Measurements from ENCODE around the gene PROSER3. TPM values are rescaled to one million over a fixed set of nuclear protein-coding genes. Genes with fewer than 3 reads are reported as not detected.

The PROSER3 gene
- total RNA-seq, 4 donors from 2014 or later = 1.0 to 52.6 (median 4.1) TPM

DNA sequence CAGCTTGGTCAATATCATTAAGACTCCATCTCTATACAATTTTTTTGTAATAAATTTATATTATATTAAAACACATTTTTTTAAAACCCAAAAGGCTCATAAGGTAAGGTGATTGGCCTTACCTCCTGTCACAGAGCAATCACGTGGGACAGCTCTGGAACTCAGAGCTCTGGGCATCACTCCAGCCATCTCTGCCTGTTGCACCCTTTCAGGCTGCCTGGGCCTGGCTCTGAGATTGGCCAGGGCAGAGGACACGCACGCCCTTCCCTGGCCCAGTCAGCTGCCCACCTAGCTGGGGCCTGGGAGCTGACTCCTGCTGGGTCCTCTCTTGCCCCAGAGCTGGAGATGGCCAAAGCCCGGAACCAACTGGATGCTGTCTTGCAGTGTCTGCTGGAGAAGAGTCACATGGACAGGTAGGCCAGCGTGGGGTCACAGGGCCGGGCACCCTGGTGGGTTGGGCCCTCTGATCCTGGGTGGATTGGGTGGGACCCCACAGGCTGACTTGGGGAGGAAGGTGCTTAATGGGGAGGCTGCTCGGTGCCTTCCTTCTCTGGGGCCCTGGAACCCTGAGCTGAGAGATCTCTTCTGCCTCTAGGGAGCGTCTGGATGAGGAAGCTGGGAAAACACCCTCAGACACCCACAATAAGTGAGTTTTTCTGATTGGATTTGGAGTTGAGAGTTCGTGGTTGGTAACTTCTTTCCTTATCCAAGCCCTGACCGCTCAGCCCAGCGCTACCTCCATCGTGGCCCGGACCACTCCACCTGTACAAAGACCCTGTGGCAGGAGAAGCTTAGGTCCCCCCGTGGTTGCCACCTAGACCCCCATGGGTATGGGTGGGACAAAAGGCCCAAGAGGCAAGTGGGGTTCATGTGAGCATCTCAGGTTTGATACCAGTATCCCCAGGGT is 5.9 kb upstream of the PROSER3 start:
- no peak for TF ChIP-seq POLR2A (IDR thresholded peaks at IDR 0.05)
- TF ChIP-seq, protein P1, sequence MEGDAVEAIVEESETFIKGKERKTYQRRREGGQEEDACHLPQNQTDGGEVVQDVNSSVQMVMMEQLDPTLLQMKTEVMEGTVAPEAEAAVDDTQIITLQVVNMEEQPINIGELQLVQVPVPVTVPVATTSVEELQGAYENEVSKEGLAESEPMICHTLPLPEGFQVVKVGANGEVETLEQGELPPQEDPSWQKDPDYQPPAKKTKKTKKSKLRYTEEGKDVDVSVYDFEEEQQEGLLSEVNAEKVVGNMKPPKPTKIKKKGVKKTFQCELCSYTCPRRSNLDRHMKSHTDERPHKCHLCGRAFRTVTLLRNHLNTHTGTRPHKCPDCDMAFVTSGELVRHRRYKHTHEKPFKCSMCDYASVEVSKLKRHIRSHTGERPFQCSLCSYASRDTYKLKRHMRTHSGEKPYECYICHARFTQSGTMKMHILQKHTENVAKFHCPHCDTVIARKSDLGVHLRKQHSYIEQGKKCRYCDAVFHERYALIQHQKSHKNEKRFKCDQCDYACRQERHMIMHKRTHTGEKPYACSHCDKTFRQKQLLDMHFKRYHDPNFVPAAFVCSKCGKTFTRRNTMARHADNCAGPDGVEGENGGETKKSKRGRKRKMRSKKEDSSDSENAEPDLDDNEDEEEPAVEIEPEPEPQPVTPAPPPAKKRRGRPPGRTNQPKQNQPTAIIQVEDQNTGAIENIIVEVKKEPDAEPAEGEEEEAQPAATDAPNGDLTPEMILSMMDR (IDR thresholded peaks at IDR 0.05) = no peak
- Histone ChIP-seq H3K9me3 (no peaks in the 10 kb centered on the region), H3K36me3 (no peaks in the 10 kb centered on the region), H3K4me3 (no peak overlapping the region), H3K27ac (no peak overlapping the region), H3K4me1 (peaks cover 0 to 19% of the 10 kb centered on the region in 2 donors), H3K27me3 (no peaks in the 10 kb centered on the region)
- no peak for DNase-seq
- intact Hi-C loops (cut with DNase I; ENCODE audit: low total_unique reads) = no loop called here

DNA sequence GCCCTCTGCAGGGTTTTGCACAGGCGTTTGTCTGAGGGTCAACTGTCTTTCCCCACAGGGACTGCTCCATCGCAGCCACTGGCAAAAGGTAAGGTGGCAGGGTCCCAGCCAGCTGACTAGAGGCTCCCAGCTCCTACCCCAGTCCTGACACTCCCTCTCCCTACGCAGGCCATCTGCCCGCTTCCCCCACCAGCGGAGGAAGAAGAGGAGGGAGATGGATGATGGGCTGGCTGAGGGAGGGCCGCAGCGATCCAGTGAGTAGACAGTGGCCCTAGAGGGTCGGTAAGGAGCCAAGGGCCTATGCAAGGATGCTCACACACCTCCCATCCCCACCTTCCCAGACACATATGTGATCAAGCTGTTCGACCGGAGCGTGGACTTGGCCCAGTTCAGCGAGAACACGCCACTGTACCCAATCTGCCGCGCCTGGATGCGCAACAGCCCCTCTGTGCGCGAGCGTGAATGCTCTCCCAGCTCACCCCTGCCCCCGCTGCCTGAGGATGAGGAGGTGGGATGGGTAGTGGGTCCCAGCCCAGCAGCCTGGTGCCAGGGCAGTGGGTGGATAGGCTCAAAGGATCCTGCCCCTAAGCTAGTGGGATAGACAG is 5.1 kb upstream of the PROSER3 start:
- Histone ChIP-seq H3K27ac (no peak overlapping the region), H3K9me3 (no peaks in the 10 kb centered on the region), H3K4me1 (peaks cover 0 to 19% of the 10 kb centered on the region in 2 donors), H3K36me3 (no peaks in the 10 kb centered on the region), H3K4me3 (no peak overlapping the region), H3K27me3 (no peaks in the 10 kb centered on the region)
- no peak for DNase-seq
- intact Hi-C loops (cut with DNase I; ENCODE audit: low total_unique reads) = no loop called here
- TF ChIP-seq POLR2A (IDR thresholded peaks at IDR 0.05) = no peak
- TF ChIP-seq, protein P1 (IDR thresholded peaks at IDR 0.05) = no peak

DNA sequence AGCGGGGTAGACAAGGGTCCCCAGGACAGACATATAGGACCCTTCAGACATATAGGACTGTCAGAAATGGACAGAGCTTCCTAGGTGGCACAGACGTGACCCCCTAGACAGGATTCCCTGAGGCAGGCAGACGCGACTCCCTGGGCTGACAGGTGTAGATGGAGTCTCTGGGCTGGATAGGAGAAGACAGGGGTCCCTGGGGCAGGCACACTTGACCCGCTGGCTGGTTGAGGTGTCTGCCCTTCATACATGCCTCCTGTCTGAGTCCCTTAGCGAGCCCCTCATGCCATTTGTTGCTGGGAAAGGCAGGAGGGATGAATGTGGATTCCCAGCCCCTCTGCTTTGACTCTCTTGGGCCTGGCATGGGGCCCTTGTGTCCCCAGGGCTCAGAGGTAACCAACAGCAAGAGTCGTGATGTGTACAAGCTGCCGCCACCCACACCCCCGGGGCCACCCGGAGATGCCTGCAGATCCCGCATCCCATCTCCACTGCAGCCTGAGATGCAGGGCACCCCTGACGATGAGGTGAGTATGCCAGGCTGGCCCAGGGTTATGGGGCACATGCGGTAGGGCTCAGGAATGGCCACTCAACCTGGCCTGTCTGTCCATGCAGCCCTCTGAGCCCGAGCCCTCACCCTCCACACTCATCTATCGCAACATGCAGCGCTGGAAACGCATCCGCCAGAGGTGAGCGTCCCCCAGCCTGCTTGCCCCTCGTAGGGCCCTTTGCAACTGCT is 4.2 kb upstream of the PROSER3 start:
- H3K27me3 ChIP-seq = no peaks in the 10 kb centered on the region
- H3K4me1 ChIP-seq = peaks cover 0 to 22% of the 10 kb centered on the region in 2 donors
- no peak for DNase-seq
- H3K27ac ChIP-seq = peak overlapping the region; percentile 98 to 99
- TF ChIP-seq POLR2A (IDR thresholded peaks at IDR 0.05) = no peak
- TF ChIP-seq, protein P1 (IDR thresholded peaks at IDR 0.05) = no peak
- H3K9me3 ChIP-seq = no peaks in the 10 kb centered on the region
- H3K4me3 ChIP-seq = no peak overlapping the region
- intact Hi-C loops (cut with DNase I; ENCODE audit: low total_unique reads) = no loop called here
- H3K36me3 ChIP-seq = no peaks in the 10 kb centered on the region

DNA sequence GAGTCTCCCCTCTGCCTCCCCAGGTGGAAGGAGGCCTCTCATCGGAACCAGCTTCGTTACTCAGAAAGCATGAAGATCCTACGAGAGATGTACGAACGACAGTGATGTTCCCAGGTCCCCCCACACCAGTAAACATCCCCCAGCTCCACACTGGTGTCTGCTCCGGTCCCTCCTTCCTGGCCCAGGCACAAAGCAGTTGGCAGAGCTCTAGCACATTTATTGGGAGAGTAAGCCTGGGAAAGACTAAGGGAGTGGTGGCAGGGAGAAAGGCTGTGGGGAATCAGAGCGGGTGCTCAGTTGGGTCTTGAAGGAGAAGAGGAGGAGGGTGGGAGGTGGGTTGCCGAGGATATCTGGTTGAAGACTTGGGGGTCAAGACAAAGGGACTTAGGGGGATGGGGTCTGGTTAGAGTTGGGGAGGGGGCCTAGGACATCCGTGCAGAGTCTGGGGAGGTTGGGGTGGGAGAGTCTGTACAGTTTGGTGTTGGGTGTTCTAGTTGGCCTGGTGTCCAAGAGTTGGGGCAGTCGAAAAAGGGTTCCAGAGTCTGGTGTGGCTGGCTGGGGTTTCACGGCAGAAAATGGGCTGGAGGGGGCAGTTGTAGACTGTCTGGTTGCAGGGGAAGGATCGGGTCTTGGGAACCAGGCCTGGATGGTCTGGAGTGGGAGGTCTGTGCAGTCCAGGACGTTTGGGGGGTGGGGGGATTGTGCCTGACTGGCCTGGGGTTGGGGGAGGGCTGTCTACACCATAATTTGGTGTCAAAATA is 3.4 kb upstream of the PROSER3 start:
- no peaks in the 10 kb centered on the region for H3K36me3 ChIP-seq
- TF ChIP-seq, protein P1 (IDR thresholded peaks at IDR 0.05) = no peak
- no peak for TF ChIP-seq POLR2A (IDR thresholded peaks at IDR 0.05)
- intact Hi-C loops (cut with DNase I; ENCODE audit: low total_unique reads) = no loop called here
- no peaks in the 10 kb centered on the region for H3K27me3 ChIP-seq
- peak in 1 of 2 donors; percentile 52 for DNase-seq
- peaks cover 0 to 23% of the 10 kb centered on the region in 2 donors for H3K4me1 ChIP-seq
- no peaks in the 10 kb centered on the region for H3K9me3 ChIP-seq
- H3K4me3 ChIP-seq = peak overlapping the region; percentile 94 to 96
- peak overlapping the region; percentile 98 to 99 for H3K27ac ChIP-seq

Measured in uterus (tissue), 4 donors.